B cell (primary cell): ENCODE measurements around the gene NEUROD2. TPM values are rescaled to one million over a fixed set of nuclear protein-coding genes. Genes with fewer than 3 reads are reported as not detected.

Source experiments
- ATAC-seq: fragments of 200-7000 bp; cut with Tn5 transposase; one replicate; pipeline ENCODE4 v1.10.0; 2021; ENCODE audit warnings: low read depth, mild to moderate bottlenecking, moderate number of reproducible peaks, moderate library complexity
- CTCF ChIA-PET: fragments of 350-600 bp; sonication (Branson Sonifier 250); formaldehyde crosslinking; loops from one replicate; lab custom pipeline; 2021; ENCODE audit warnings: antibody characterized with exemption, inconsistent platforms; lab: Charles Lee
- POLR2A ChIA-PET: fragments of 350-600 bp; sonication (Branson Sonifier 250); formaldehyde crosslinking; loops from one replicate; lab custom pipeline; 2021; ENCODE audit warnings: antibody characterized with exemption; lab: Charles Lee
- DNase-seq: peaks from one replicate; pipeline ENCODE4 v3.0.0; 2013
- H2AFZ ChIP-seq: 2 replicates; pipeline ENCODE4 v1.6.1; 2012; ENCODE audit warnings: mild to moderate bottlenecking, low read depth, low read length; ENCODE audit not compliant: insufficient read depth, poor library complexity, severe bottlenecking
- H3K27ac ChIP-seq, 2 donors: 1 replicate in 1 of 2; 2 replicates in 1 of 2; pipeline ENCODE4 v1.5.1; 2012 to 2013; ENCODE audit warnings: low read length in 2 of 2, mild to moderate bottlenecking in 2 of 2, moderate library complexity in 1 of 2
- H3K27me3 ChIP-seq, 4 experiments: fragments of 200-600 bp in 1 of 4; sonication (generic) in 1 of 4; replicated peaks in 1 of 4; 1 replicate in 2 of 4; 2 replicates in 2 of 4; pipeline versions ENCODE4 v1.6.1 to v1.7.0; 2013 to 2016; ENCODE audit warnings: low read length in 3 of 4, mild to moderate bottlenecking in 2 of 4, mixed read lengths in 1 of 4, moderate library complexity in 1 of 4; ENCODE audit not compliant: insufficient read depth in 4 of 4, control insufficient read depth in 3 of 4; ENCODE audit errors: control extremely low read depth in 1 of 4
- H3K36me3 ChIP-seq, 2 experiments: replicated peaks in 1 of 2; 1 replicate in 1 of 2; 2 replicates in 1 of 2; pipeline versions ENCODE4 v1.6.1 to v1.7.1; 2013; ENCODE audit warnings: low read length in 1 of 2; ENCODE audit not compliant: insufficient read depth in 2 of 2, control insufficient read depth in 1 of 2; ENCODE audit errors: control extremely low read depth in 1 of 2, extremely low read depth in 1 of 2
- H3K4me1 ChIP-seq, 2 donors: fragments of 200-600 bp in 1 of 2; sonication (generic) in 1 of 2; 1 replicate in 1 of 2; 2 replicates in 1 of 2; pipeline versions ENCODE4 v1.5.1 to v1.6.1; 2013 to 2017; ENCODE audit warnings: low read length in 2 of 2; ENCODE audit not compliant: control insufficient read depth in 2 of 2, insufficient read depth in 2 of 2
- H3K4me2 ChIP-seq: replicated peaks from 2 replicates; pipeline ENCODE3; 2012; ENCODE audit warnings: mild to moderate bottlenecking, low read depth, low read length; ENCODE audit not compliant: poor library complexity, severe bottlenecking
- H3K4me3 ChIP-seq, 5 experiments: fragments of 200-600 bp in 1 of 5; sonication (generic) in 1 of 5; 1 replicate in 3 of 5; 2 replicates in 2 of 5; pipeline versions ENCODE4 v1.5.1 to v1.7.0; 2011 to 2016; ENCODE audit warnings: low read length in 4 of 5, mild to moderate bottlenecking in 4 of 5, low read depth in 2 of 5, control low read depth in 1 of 5, moderate library complexity in 1 of 5; ENCODE audit not compliant: insufficient read depth in 1 of 5; ENCODE audit errors: control extremely low read depth in 1 of 5, extremely low read depth in 1 of 5
- H3K79me2 ChIP-seq: fragments of 200-600 bp; sonication (generic); one replicate; pipeline ENCODE4 v1.6.0; 2016; ENCODE audit warnings: low read length; ENCODE audit not compliant: control insufficient read depth, insufficient read depth
- H3K9ac ChIP-seq: fragments of 200-600 bp; sonication (generic); 2 replicates; pipeline ENCODE4 v1.6.1; 2017; ENCODE audit warnings: mild to moderate bottlenecking, low read length, moderate library complexity
- H3K9me3 ChIP-seq, 3 donors: one replicate each; pipeline versions ENCODE4 v1.6.1 to v1.7.1; 2013; ENCODE audit warnings: low read length in 2 of 3; ENCODE audit not compliant: control insufficient read depth in 2 of 3, insufficient read depth in 1 of 3; ENCODE audit errors: control extremely low read depth in 1 of 3
- H4K20me1 ChIP-seq: 2 replicates; pipeline ENCODE4 v1.6.0; 2012; ENCODE audit warnings: mild to moderate bottlenecking, low read length; ENCODE audit not compliant: insufficient read depth, control insufficient read depth, poor library complexity, severe bottlenecking
- H3K27ac Mint-ChIP-seq: one replicate; pipeline ENCODE4 v1.8.0; 2021; ENCODE audit warnings: mixed read lengths
- H3K27me3 Mint-ChIP-seq: one replicate; pipeline ENCODE4 v1.8.0; 2021; ENCODE audit warnings: mixed read lengths
- H3K4me1 Mint-ChIP-seq: one replicate; pipeline ENCODE4 v1.8.0; 2021; ENCODE audit warnings: mixed read lengths
- H3K4me3 Mint-ChIP-seq: one replicate; pipeline ENCODE4 v1.8.0; 2021; ENCODE audit warnings: mixed read lengths
- H3K9me3 Mint-ChIP-seq: one replicate; pipeline ENCODE4 v1.8.0; 2022; ENCODE audit warnings: mixed read lengths; ENCODE audit not compliant: insufficient read depth
- CTCF ChIP-seq: fragments of 200-600 bp; IDR thresholded peaks from one replicate; pipeline ENCODE4 v1.8.0; 2022; ENCODE audit warnings: antibody characterized with exemption, mild to moderate bottlenecking
- EZH2 ChIP-seq: IDR thresholded peaks from 2 replicates; pipeline ENCODE4 v1.6.1; 2012; ENCODE audit warnings: borderline replicate concordance, low read depth, mild to moderate bottlenecking, moderate library complexity, low read length; ENCODE audit not compliant: insufficient read depth, poor library complexity, severe bottlenecking
- WGBS: methylation state at CpG from one replicate; pipeline ENCODE4 v1.1.5; 2013; ENCODE audit warnings: missing lambda C conversion rate; ENCODE audit not compliant: insufficient coverage; 5-methylcytosine and 5-hydroxymethylcytosine counted together
- intact Hi-C: fragments of 100-400 bp; cut with micrococcal nuclease; formaldehyde crosslinking; loops from one replicate; pipeline ENCODE4 v1.10.0; 2022
- polyA plus RNA-seq: library from polyadenylated mRNA; depleted of rRNA; stranded (reverse); fragments of >200 nt; gene quantifications from 2 replicates; pipeline ENCODE4 v1.2.3, GENCODE V29; 2012
- total RNA-seq, 2 donors: library from RNA; stranded (reverse); fragments of 120-200 nt in 1 of 2; gene quantifications; 1 replicate in 1 of 2; 2 replicates in 1 of 2; pipeline versions ENCODE4 v1.2.3 to v1.2.4, GENCODE V29; 2013 to 2022

NEUROD2 gene
- total and polyA plus RNA-seq, 2 donors (not counting 1 experiment from before 2014, with no cell fraction given), result 0.04 TPM; not detected in 1

- Mint-ChIP-seq H3K27ac (peak overlapping the region; percentile 32), H3K4me1 (peaks cover 27% of the 10 kb centered on the region), H3K4me3 (peak overlapping the region; percentile 88), H3K27me3 (peaks cover 4% of the 10 kb centered on the region), H3K9me3 (no peaks in the 10 kb centered on the region)
- no peaks in the 10 kb centered on the region for H4K20me1 ChIP-seq
- no peak overlapping the region for H3K4me2 ChIP-seq
- H3K9ac ChIP-seq, result no peak overlapping the region
- no peak overlapping the region for H3K27ac ChIP-seq
- intact Hi-C loops, result loop anchor here (5.0 kb wide), 1 partner anchor 113 kb away; the partner anchor contains the start of gene MIEN1
- ATAC-seq, result no peak
- no peak overlapping the region for H2AFZ ChIP-seq
- WGBS, result no CpG with 5 or more reads among the region's 1 CpG
- H3K27me3 ChIP-seq, result peaks cover 0 to 10% (median 1%) of the 10 kb centered on the region in 4 experiments
- peaks cover 7% of the 10 kb centered on the region for H3K79me2 ChIP-seq
- POLR2A ChIA-PET, result interaction anchor here (0.6 to 1.8 kb wide), 2 partner anchors 12 to 69 kb away, joined by 3 read pairs; no protein-coding TSS in a partner anchor
- H3K4me1 ChIP-seq, result peaks cover 25 to 46% of the 10 kb centered on the region in 2 donors
- H3K4me3 ChIP-seq, result no peak overlapping the region
- H3K36me3 ChIP-seq, result no peaks in the 10 kb centered on the region
- CTCF ChIA-PET, result interaction anchor here (1.1 to 13.0 kb wide), 11 partner anchors 9 to 360 kb away, joined by 3 to 262 read pairs (median 51); partner anchors contain the start of genes MIEN1, PNMT, PSMD3 and STARD3
- no peaks in the 10 kb centered on the region for H3K9me3 ChIP-seq
- no peak for TF ChIP-seq EZH2
- TF ChIP-seq CTCF, result no peak
- DNase-seq, result no peak
These were observed 12.0 kb upstream of the NEUROD2 start for GRCh38 chr17:39619786-39620101.

GRCh38 chr17:39618956-39619785 lies 11.5 kb upstream of the NEUROD2 start:
- Mint-ChIP-seq H3K27me3 (peaks cover 8% of the 10 kb centered on the region), H3K4me3 (peak overlapping the region; percentile 88), H3K9me3 (no peaks in the 10 kb centered on the region), H3K27ac (no peak overlapping the region), H3K4me1 (peaks cover 29% of the 10 kb centered on the region)
- intact Hi-C loops, result no loop called here
- CTCF ChIA-PET, result interaction anchor here (0.6 to 13.0 kb wide), 12 partner anchors 9 to 361 kb away, joined by 3 to 262 read pairs (median 34); partner anchors contain the start of genes MIEN1, PNMT, PSMD3 and STARD3
- Histone ChIP-seq H2AFZ (no peak overlapping the region), H3K27ac (no peak overlapping the region), H3K27me3 (peaks cover 0 to 12% (median 0%) of the 10 kb centered on the region in 4 experiments), H3K4me1 (peaks cover 25 to 46% of the 10 kb centered on the region in 2 donors), H3K79me2 (peaks cover 4% of the 10 kb centered on the region), H3K4me3 (no peak overlapping the region), H3K4me2 (peak overlapping the region; percentile 97), H3K9me3 (no peaks in the 10 kb centered on the region), H4K20me1 (no peaks in the 10 kb centered on the region), H3K9ac (no peak overlapping the region), H3K36me3 (no peaks in the 10 kb centered on the region)
- POLR2A ChIA-PET, result interaction anchor here (0.6 to 1.8 kb wide), 3 partner anchors 12 to 68 kb away, joined by 3 read pairs; no protein-coding TSS in a partner anchor
- DNase-seq, result no peak
- WGBS, result 63% methylated on average over 8 of the region's 13 CpGs
- TF ChIP-seq CTCF (no peak), EZH2 (no peak)
- ATAC-seq, result no peak
